Osteocyte (in vitro differentiated cells): Measurements from ENCODE around the gene NAIF1. TPM values are rescaled to one million over a fixed set of nuclear protein-coding genes. Genes with fewer than 3 reads are reported as not detected.

Experiments
- DNase-seq: peaks from one replicate; pipeline ENCODE4 v3.0.0; 2021; ENCODE audit warnings: mixed read lengths; ENCODE audit not compliant: unreplicated experiment; ENCODE audit errors: extremely low spot score
- H3K27ac Mint-ChIP-seq: one replicate; pipeline ENCODE4 v1.8.0; 2021; ENCODE audit warnings: mild to moderate bottlenecking, mixed read lengths; ENCODE audit not compliant: unreplicated experiment
- H3K27me3 Mint-ChIP-seq: one replicate; pipeline ENCODE4 v1.8.0; 2021; ENCODE audit warnings: mixed read lengths; ENCODE audit not compliant: unreplicated experiment
- H3K36me3 Mint-ChIP-seq: one replicate; pipeline ENCODE4 v1.8.0; 2021; ENCODE audit warnings: mixed read lengths; ENCODE audit not compliant: unreplicated experiment
- H3K4me1 Mint-ChIP-seq: one replicate; pipeline ENCODE4 v1.8.0; 2021; ENCODE audit warnings: mixed read lengths; ENCODE audit not compliant: unreplicated experiment
- H3K4me3 Mint-ChIP-seq: one replicate; pipeline ENCODE4 v1.8.0; 2021; ENCODE audit warnings: mild to moderate bottlenecking, moderate library complexity, mixed read lengths; ENCODE audit not compliant: unreplicated experiment
- H3K9me3 Mint-ChIP-seq: one replicate; pipeline ENCODE4 v1.8.0; 2021; ENCODE audit warnings: mixed read lengths; ENCODE audit not compliant: unreplicated experiment
- CTCF ChIP-seq: fragments of 200-600 bp; sonication (generic); IDR thresholded peaks from 2 replicates; pipeline ENCODE4 v1.5.0; 2021; ENCODE audit warnings: antibody characterized with exemption, mild to moderate bottlenecking, moderate library complexity
- total RNA-seq: library from RNA; stranded (reverse); gene quantifications from 2 replicates; pipeline ENCODE4 v1.2.1, GENCODE V29; 2021

NAIF1 gene
- total RNA-seq, 1 donor from 2014 or later, result 8.4 TPM

- Mint-ChIP-seq H3K4me1 (peaks cover 47% of the 10 kb centered on the region), H3K27me3 (no peaks in the 10 kb centered on the region), H3K36me3 (peaks cover 38% of the 10 kb centered on the region), H3K9me3 (no peaks in the 10 kb centered on the region), H3K4me3 (no peak overlapping the region), H3K27ac (peak overlapping the region; percentile 82)
- no peak for TF ChIP-seq CTCF
- no peak for DNase-seq
Measured at GRCh38 chr9:128102861-128103588, 35.9 kb upstream of the NAIF1 start.

- Mint-ChIP-seq H3K4me1 (peaks cover 55% of the 10 kb centered on the region), H3K9me3 (no peaks in the 10 kb centered on the region), H3K36me3 (peaks cover 33% of the 10 kb centered on the region), H3K27me3 (no peaks in the 10 kb centered on the region), H3K27ac (peak overlapping the region; percentile 31), H3K4me3 (peak overlapping the region; percentile 14)
- no peak for DNase-seq
- TF ChIP-seq CTCF, result no peak
Measured at GRCh38 chr9:128102196-128102595, 35.1 kb upstream of the NAIF1 start.

- H3K27me3 Mint-ChIP-seq, result no peaks in the 10 kb centered on the region
- DNase-seq, result no peak
- no peaks in the 10 kb centered on the region for H3K9me3 Mint-ChIP-seq
- H3K4me3 Mint-ChIP-seq, result no peak overlapping the region
- peaks cover 60% of the 10 kb centered on the region for H3K4me1 Mint-ChIP-seq
- no peak for TF ChIP-seq CTCF
- H3K36me3 Mint-ChIP-seq, result peaks cover 31% of the 10 kb centered on the region
- H3K27ac Mint-ChIP-seq, result no peak overlapping the region
Measured at GRCh38 chr9:128101690-128102089, 34.6 kb upstream of the NAIF1 start.

GRCh38 chr9:128101231-128101661 lies 34.1 kb upstream of the NAIF1 start:
- Mint-ChIP-seq H3K36me3 (peaks cover 28% of the 10 kb centered on the region), H3K4me3 (no peak overlapping the region), H3K27me3 (no peaks in the 10 kb centered on the region), H3K4me1 (peaks cover 63% of the 10 kb centered on the region), H3K9me3 (no peaks in the 10 kb centered on the region), H3K27ac (peak overlapping the region; percentile 100)
- no peak for TF ChIP-seq CTCF
- no peak for DNase-seq

- H3K27ac Mint-ChIP-seq, result peak overlapping the region; percentile 100
- H3K4me3 Mint-ChIP-seq, result peak overlapping the region; percentile 91
- no peak for TF ChIP-seq CTCF
- peaks cover 28% of the 10 kb centered on the region for H3K36me3 Mint-ChIP-seq
- no peaks in the 10 kb centered on the region for H3K9me3 Mint-ChIP-seq
- no peaks in the 10 kb centered on the region for H3K27me3 Mint-ChIP-seq
- peaks cover 63% of the 10 kb centered on the region for H3K4me1 Mint-ChIP-seq
- DNase-seq, result no peak
Measured at GRCh38 chr9:128100581-128100980, 33.5 kb upstream of the NAIF1 start.
